ENCODE results near the gene HOXA3.

Gene HOXA3

DNA sequence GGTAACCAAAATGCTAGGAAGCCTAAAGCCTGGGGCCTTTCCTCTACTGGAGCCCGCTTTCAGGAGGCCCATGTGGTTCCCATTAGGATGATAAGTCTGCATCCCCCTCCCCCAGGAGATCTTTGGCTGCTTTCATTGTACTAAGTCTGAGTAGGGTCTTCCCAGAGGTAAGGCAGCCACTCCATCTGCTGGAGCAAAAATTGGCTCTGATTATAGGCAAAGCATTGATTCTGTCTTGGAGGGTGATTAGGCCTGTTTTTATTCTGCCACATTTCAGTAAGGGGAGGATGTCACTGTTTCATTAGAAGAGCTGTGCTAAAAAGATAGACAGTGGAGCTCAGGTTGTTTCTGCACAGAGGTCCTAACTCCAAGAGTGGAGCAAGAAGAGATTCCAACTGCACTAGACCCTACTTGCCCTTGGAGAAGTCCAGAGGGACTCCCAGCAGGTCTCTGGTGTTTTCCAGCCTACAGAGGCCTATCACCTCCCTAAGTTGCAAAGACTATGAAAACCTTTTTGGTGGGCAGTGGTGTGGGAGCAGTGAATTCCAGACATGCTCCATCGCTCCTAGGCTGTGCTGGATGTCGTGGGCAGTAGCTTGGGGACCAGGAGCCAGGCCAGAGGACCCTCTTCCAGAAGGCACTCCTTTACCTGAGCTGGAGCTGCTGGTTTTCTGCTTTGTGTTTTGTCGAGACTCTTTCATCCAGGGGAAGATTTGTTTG lies 42.8 kb downstream of the HOXA3 start:
- DNase-seq (ENCODE audit: low read depth, low spot score), result no peak
- H3K27ac ChIP-seq, result no peak overlapping the region

DNA sequence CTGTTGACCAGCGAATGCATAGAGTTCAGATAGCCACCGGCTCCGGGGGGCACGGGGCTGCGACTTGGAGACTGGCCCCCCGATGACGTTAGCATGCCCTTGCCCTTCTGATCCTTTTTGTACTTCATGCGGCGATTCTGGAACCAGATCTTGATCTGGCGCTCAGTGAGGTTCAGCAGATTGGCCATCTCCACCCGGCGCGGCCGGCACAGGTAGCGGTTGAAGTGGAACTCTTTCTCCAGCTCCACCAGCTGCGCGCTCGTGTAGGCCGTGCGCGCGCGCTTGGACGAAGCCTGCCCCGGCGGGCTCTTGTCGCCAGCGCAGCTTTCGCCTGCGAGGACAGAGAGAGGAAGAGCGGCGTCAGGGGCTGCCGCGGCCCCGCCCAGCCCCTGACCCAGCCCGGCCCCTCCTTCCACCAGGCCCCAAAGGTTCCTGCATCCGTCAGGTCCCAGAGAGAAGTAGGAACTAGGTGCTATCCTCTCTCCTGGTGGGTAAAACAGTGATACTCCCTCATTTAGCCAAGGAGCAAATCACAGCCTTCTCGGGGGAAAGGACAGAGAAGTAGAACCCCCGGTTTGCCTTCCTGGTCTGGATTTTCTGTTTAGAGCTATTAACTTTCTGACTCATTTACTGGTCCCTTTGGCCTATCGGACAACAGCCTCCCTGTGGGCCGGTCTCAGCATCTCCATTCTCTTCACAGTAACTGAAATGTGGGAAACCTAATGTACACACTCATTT lies 43.8 kb downstream of the HOXA3 start:
- DNase-seq (ENCODE audit: low read depth, low spot score), result no peak
- H3K27ac ChIP-seq, result no peak overlapping the region

DNA sequence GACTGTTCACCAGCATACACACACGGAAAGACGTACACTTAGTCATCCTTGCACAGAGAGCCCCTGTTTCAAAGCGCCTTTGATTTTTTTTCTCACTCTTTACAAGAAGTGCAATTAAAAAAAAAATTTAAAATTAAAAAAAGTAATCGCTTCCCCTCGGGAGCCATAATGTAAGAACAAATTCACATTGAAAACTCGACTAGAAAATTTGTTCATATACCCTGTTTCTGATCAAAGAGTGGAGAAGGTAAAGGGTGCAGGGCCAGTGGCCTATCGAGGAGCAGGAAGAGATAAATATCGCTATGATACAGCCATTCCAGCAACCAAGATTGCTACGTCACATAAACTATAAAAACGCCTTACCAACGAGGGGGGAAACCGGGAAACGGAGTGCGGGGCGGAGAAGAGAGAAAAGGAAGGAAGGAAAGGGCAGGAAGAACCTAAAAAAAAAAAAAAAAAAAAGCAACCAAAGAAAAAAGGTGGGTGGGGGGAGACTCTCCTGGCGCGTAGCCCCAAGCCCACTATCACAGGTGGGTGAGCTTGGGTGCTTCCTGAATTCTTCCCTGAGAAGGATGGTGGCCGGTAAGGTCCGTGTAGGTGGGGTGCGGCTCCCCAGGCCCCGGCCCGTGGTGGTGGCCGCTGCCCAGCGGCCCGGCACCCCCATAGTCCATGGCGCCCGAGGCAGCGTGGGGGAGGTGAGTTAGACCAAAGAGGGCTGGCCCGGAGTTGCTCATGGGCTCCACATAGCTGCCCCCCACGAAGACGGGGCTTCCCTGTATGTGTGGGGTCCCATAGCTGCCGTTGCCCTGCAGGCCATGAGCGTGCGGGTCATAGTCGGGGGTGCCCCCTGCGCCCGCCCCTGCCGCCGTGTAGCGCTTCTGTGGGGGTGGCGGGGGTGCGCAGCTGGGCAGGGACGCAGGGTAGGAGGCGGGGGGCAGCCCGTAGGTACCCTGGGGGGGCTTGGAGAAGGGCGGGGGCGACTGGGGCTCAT lies 44.7 kb downstream of the HOXA3 start:
- no peak overlapping the region for H3K27ac ChIP-seq
- DNase-seq (ENCODE audit: low read depth, low spot score), result no peak

DNA sequence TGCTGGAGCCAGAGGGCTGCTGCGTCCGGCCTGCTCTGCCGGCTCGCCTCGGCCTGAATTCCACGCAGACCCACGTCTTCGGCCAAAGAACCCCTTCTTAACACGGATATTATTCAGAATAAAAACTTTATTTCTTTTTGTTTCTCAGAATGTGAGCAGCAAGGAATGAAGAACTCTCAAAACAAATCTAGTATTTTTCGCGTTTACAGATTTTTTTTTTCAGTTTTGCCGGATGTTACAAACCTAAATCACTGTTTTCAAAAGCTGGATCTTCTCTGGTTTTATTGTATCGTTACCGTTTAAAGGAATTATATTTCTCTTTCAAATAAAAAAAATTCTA lies 45.5 kb downstream of the HOXA3 start:
- H3K27ac ChIP-seq, result no peak overlapping the region
- DNase-seq (ENCODE audit: low read depth, low spot score), result no peak

DNA sequence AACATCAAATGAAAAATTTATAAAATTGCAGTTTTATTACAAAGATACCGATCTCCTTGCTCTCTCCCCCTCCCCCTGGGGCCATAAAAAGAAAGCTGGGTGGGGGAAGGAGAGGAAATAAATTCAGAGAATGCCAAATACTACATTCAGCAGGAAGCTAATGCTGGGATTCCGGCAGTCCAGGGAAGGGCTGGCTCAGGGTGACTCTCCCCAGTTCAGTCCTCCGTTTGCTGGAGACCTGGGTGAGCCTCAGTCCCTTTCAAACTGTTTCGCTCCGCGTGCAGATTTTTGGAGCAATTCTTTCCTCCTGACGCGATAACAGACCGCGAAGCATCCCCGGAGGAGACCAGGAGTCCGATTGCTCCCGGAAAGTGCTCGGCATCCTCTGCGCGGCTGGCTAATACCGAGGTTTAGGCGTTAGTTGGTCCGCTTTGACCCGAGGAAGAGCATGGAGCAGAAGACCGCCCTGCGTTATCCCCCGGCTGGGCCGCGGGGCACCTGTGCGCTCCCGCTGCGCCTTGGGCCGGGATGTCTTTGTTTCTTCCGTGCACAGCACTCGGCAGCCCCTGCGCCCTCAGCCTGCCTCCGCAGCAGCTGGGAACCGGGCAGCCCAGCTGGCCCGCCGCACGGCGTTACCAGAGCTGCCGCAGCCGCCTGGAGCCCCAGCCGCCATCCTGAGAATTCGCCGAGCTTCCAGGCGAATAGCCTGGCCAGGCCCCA lies 46.0 kb downstream of the HOXA3 start:
- no peak overlapping the region for H3K27ac ChIP-seq
- no peak for DNase-seq (ENCODE audit: low read depth, low spot score)

DNA sequence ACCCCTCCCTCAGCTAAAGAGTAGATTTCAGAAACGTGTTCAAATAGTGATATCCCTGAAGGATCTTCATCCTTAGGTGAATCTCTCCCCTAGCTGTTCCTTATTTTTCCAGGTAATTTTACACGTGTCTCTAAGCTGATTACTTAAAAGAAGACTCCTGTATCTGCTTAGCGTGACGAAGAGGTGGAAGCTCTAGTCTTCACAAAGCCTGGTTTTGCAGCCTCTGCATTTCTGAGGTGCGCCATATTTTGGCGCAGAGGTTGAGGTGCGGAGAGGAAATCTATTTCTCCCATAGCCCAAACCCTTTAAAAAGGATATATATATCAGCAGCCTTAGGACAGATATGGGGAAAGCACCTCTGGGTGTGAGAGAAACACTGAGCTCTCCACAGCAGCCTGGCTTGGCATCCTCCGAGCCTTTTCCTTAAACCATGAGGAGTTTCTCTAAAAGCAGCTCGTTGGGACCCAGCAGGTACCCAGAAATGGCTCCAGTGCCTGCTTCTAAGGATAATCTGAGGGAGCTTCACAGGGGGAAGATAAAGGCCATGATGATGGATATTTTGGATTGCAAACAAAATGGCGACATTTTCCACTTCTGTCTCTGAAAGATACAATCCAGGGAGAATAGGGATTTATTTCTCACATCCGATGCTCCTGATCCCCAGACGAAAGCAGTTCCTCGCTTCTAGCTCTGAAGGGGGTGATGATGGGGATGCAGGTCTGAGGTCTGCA lies 46.9 kb downstream of the HOXA3 start:
- no peak for DNase-seq (ENCODE audit: low read depth, low spot score)
- no peak overlapping the region for H3K27ac ChIP-seq

DNA sequence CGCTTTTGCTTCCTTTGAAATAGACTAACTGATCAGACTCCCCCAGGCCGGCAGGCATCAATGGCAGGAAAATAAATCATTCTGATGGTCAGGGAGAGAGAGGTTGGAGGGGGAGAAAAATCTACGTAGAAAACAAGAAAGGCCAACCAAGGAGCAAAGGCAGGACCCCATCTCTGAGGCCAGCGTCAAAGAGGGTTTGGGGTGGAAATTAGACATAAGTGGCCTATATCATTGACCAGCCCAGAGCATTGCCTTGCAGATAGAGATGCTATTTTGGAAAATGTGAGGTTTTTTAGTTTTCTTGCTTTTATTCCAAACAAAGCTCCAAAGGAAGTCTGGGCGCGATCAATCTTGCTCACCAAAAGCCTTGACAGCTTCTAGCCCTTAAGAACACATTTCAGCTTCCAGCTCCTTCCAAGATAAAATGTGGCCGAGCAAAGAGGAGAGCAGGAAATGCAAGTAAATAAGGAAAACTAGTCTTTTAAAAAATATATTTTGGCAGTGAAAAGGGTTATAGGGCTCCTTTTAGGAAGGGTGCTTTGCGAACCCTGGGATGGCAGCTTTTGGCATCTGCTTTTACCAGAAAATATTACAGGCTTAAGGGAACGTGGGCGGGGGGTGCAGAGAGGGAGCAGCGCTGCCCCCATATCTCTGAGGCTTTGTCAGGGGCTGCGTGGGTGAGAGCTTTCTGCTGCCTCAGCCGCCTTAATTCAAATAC lies 47.9 kb downstream of the HOXA3 start:
- H3K27ac ChIP-seq, result no peak overlapping the region
- DNase-seq (ENCODE audit: low read depth, low spot score), result no peak

DNA sequence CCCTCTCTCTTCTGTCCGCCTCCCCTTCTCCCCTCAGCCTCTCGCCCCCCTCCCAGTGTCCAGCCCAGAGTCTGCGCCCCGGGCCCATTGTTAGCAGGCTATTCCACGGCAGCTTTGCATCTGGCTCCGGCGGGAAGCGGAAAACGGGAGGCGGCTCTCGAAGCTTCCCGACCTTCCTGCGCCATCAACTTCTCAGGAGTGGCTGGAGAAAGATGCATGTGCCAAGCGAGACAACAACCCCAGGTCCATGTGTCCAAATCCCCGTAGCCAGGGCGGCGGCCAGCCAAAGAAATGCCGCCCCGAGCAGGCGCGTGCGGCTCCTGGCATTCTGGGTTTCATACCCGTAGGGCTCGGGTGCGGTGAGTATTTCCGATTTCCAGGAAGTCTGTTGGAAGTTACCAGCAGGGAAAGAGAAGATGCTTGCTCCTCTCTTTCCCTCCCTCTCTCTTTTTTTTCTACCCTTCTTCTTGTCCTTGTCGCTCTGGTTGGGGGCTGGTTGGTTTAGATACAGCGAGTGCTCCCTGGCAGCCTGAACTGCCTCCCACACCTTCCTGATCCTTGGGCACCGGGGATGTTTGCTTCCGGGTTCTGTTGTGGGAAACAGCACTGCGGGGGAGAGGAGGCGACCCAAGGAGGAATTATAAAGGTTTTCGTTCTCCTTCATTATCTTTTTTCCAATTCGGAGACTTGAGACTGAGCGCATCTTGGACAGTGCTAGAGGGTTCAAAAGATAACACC lies 48.7 kb downstream of the HOXA3 start:
- no peak for DNase-seq (ENCODE audit: low read depth, low spot score)
- H3K27ac ChIP-seq, result no peak overlapping the region

DNA sequence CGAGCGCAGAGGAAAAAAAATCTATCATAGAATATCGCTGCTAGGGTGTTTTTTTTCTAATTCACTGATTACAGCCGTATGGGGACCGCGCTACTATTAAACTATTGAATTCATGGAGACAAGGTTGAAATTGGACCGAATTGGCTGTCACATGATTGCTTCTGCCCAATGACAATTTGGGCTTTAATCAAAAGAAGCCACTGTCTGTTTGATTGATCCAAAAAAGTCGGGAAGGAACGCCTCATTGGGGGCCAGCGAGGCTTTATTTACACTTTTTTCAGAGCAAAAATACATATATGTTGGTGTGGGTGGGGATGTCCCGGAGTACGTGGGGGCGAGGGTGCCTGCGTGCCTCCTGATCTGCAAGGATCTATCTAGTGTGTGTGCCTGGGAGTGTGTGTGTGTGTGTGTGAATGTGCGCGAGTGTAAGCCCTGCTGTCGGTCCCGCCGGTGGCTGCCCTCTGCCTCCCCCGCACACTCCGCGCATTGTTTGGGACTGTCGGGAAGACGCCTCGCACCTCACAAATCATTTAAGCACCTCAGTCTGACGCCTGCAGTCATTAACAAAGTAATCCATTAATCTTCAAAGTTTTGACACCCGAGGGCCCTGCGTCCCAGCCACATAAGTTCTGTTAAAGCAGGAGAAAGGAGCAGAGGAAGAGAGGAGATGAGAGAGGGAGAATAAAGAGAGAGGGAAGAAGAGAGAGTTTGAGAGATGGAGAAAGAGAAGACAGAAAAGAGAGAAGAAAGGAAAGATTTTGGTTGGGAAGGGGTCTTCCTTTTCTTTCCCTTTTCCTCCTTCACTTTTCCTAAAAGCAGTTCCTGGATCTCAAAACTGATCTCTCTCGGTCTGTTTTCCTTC lies 49.6 kb downstream of the HOXA3 start, which contains the start of gene HOXA2:
TSS of gene HOXA2 (minus strand) at position 103 of the 862 bp plus-strand sequence. CDS start 183 bp downstream, outside the sequence.
- H3K27ac ChIP-seq, result peak within 1 kb of the TSS; percentile 29
- DNase-seq (ENCODE audit: low read depth, low spot score), result no peak

DNA sequence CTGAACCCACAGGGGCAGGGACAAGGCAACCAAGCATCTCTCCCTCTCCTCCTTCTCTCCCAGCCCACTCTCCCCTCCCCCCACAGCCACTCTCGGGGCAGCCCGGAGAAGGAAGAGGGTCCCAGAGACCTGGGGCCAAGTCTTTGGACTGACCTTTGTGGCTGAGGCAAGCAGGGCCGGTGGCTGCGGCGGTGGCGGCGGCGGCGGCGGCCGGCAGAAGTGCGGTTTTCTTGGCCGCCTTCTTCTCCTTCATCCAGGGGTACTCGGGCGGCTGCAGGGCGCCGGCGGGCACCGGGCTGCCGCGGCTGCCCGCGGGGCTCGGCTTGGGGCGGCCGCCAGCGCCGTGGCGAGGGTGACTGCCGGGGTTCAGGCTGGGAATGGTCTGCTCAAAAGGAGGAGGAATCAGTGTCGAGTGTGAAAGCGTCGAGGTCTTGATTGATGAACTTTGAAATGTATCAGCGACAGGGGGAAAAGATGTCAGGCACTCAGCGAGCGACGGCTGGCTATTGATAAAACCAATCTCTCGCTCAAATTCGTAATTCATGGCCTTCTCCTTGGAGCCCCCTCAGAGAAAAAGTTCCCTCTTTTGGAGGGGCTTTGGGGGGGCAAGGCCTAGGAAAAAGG lies 50.3 kb downstream of the HOXA3 start:
- DNase-seq (ENCODE audit: low read depth, low spot score), result no peak
- H3K27ac ChIP-seq, result peak overlapping the region; percentile 29

DNA sequence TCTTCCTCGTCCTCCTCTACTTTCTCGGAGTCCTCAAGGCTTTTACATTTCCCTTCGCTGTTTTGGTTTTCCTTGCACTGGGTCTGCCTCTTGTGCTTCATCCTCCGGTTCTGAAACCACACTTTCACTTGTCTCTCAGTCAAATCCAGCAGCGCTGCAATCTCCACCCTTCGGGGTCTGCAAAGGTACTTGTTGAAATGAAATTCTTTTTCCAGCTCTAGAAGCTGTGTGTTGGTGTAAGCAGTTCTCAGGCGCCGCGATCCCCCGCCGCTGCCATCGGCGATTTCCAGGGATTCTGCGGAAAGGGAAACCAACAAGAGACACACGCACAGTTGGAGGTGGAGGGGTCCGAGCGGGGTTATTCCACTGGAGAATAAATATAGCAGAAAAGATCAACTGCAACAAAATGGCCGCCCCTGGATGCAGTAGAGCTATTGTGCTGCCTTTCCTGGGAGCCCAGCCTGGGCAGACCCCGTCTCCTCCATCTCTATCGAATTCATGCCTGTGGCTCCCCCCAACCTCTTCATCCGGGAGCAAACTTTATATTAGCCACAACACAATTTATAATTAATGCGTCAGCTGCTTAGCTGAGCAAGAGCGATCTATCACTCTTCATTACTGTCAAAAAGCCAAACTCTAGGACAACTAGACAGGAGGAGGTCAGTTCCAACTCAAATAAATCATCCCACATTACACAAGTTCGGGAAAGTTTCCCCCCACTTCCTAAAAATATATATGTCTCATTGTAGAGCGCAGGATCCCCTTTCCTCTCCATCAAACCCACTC lies 51.0 kb downstream of the HOXA3 start:
- DNase-seq (ENCODE audit: low read depth, low spot score), result no peak
- H3K27ac ChIP-seq, result peak overlapping the region; percentile 29

DNA sequence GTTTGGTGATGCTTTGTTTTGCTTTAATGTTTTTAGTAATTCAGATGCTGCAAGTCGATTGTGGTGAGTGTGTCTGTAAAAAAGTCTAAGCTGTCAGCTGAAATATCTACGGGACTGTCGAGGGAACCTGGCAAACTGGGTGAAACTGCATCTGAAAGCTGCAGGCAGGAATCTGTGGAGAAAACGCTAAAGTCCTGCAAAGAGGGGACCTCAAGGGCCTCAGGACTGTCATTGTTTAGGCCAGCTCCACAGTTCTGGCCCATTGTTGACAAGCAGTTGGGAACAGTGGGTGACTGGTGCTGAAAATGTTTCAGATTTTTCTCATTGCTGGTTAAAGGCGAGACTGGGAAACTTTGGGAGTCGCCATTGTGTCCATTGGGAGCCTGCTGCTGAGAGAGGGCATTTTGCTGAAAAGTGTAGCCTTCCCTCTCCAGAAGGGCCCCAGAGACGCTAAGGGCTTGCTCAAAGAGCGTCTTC lies 51.7 kb downstream of the HOXA3 start:
- H3K27ac ChIP-seq, result peak overlapping the region; percentile 29
- DNase-seq (ENCODE audit: low read depth, low spot score), result no peak

DNA sequence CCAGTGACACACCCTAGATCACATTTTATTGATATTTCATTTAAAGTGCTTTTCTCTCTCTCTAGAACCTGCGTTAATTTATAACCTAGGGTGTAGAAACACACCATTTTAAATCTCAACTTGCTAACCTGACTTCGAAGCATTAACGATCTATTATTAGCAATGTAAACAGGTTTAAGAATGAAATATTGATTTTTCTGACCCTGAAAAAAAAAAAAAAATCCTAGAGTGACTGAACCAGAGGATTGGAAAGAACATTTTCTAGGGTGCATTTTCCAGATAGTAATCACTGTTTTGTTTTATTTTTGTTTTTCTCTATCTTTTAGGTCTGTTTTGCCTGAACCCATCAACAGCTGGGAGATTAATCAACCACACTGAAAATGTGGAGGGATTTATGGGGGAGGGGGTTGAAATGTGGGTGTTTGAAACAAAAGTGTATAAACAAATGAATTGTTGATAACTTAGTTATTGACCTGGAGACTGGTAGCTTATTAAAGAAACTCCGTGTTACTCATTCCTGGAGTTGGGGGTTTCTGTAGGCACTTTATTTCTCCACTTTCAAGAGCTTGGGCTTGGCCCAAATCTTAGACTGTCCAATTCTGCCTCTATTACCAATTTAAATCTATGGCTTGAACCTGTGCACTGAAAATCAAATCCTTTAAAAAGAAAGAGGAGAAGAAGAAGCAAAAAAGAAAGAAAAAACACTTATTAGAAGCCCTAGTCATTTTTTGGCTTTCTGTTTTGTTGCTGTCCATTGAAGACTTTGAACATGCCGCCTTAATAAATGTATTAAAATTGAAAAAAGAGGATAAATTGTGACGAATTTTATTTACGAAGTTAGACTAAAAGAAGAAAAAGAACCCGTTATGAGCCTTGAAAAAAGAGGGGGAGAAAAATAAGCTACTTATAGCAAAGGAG lies 52.7 kb downstream of the HOXA3 start:
- no peak for DNase-seq (ENCODE audit: low read depth, low spot score)
- peak overlapping the region; percentile 95 for H3K27ac ChIP-seq

DNA sequence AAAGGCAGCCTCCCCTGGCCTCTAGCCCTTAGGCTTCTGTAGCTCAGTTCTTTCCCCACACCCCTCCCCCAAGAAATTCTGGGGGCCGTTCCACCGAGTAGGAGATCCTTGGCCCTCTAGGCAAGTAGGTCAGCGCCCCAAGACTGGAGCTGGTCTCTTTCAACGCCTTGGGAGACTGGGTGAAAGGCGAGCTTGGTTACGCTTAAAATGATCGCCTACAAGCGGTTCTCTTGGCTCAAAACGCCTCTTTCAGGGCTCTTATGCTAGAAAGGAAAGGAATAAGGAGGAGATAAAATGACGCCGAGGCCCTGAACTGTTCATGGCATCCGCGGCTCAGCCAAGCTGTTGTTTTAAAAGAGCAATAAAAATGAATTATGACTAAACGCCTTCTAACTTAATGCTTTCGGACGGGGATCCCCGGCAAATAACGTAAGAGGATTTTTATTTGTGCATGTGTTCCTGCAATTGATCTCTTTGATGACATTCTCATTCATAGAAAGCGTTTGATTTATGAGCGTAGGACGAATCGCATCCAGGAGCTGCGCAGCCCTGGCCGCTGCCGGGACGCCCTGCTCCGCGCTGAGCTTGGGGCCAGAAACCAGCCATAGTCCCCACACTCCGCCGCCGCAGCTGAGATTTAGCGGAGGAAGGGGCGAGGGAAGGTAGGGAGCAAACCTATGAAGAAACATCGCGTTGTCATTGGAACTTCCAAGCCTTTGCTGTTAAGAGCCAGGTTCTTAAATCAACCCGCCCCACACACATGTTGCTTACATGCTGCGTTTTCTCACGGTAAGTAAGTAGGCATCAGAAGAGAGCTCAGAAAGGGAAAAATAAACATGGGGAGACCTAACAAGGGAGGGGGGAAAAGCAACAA lies 53.6 kb downstream of the HOXA3 start:
- H3K27ac ChIP-seq, result peak overlapping the region; percentile 95
- DNase-seq (ENCODE audit: low read depth, low spot score), result no peak

Measured in epithelial cell of prostate (primary cell).